Neutrophil (primary cell): Measurements from ENCODE around the gene FGF22.
"Not testable (repeated sequence)": the region's sequence is repeated elsewhere in the genome, so short reads cannot be mapped to it uniquely, and the experiment has no call there.

Source experiments
- H3K27ac ChIP-seq: fragments of 200-600 bp; sonication (generic); 2 replicates; pipeline ENCODE4 v1.5.1; 2016; ENCODE audit warnings: mild to moderate bottlenecking, moderate library complexity
- H3K27me3 ChIP-seq: fragments of 200-600 bp; sonication (generic); 2 replicates; pipeline ENCODE4 v1.6.0; 2016; ENCODE audit warnings: mild to moderate bottlenecking
- H3K36me3 ChIP-seq: fragments of 200-600 bp; sonication (generic); 2 replicates; pipeline ENCODE4 v1.5.1; 2017
- H3K4me1 ChIP-seq, 2 experiments: fragments of 200-600 bp in 1 of 2; sonication (generic) in 1 of 2; 1 replicate in 1 of 2; 2 replicates in 1 of 2; pipeline versions ENCODE4 v1.5.1 to v1.6.1; 2013 to 2016; ENCODE audit warnings: low read depth in 1 of 2, low read length in 1 of 2, mild to moderate bottlenecking in 1 of 2, moderate library complexity in 1 of 2; ENCODE audit not compliant: control insufficient read depth in 1 of 2, insufficient read depth in 1 of 2
- H3K4me3 ChIP-seq, 2 experiments: fragments of 200-600 bp in 1 of 2; sonication (generic) in 1 of 2; 1 replicate in 1 of 2; 2 replicates in 1 of 2; pipeline ENCODE4 v1.5.1; 2013 to 2016; ENCODE audit warnings: low read depth in 1 of 2, low read length in 1 of 2, mild to moderate bottlenecking in 1 of 2, moderate library complexity in 1 of 2
- H3K9me3 ChIP-seq: fragments of 200-600 bp; sonication (generic); 2 replicates; pipeline ENCODE4 v1.5.1; 2016
- TF ChIP-seq, protein P1 (sequence below): fragments of 200-600 bp; sonication (generic); IDR thresholded peaks from 2 replicates; pipeline ENCODE4 v1.5.1; 2016; ENCODE audit warnings: antibody characterized with exemption

The FGF22 gene

DNA sequence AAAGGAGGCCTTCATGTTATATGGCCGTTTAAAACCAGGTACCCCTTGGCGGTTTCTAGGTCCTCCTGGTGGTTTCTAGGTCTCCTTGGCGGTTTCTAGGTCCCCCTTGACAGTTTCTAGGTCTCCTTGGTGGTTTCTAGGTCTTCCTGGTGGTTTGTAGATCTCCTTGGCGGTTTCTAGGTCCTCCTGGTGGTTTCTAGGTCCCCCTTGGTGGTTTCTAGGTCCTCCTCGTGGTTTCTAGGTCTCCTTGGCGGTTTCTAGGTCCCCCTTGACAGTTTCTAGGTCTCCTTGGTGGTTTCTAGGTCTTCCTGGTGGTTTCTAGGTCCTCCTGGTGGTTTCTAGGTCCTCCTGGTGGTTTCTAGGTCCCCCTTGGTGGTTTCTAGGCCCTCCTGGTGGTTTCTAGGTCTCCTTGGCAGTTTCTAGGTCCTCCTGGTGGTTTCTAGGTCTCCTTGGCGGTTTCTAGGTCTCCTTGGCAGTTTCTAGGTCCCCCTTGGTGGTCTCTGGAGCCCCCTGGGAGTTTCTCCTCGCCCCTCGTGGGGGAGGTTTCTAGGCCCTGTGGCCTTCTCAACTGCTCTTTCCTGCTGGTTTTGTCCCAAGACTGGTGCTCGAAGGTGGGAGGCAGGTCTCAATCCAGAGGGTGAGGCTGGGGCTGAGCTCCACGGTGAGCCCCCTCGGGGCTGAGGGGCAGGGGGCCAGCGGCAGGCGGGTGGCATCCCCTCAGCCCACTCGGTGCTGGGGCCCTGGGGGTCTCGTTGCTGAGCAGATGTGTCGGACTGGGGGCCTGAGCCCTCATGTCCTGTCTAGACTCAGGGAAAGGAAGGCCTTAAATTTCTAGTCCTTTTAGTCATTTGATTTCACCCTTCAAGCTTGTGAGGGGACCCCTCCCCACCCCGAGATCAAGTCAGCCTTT, 42.0 kb upstream of the FGF22 start:
- TF ChIP-seq, protein P1, sequence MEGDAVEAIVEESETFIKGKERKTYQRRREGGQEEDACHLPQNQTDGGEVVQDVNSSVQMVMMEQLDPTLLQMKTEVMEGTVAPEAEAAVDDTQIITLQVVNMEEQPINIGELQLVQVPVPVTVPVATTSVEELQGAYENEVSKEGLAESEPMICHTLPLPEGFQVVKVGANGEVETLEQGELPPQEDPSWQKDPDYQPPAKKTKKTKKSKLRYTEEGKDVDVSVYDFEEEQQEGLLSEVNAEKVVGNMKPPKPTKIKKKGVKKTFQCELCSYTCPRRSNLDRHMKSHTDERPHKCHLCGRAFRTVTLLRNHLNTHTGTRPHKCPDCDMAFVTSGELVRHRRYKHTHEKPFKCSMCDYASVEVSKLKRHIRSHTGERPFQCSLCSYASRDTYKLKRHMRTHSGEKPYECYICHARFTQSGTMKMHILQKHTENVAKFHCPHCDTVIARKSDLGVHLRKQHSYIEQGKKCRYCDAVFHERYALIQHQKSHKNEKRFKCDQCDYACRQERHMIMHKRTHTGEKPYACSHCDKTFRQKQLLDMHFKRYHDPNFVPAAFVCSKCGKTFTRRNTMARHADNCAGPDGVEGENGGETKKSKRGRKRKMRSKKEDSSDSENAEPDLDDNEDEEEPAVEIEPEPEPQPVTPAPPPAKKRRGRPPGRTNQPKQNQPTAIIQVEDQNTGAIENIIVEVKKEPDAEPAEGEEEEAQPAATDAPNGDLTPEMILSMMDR: no peak
- H3K9me3 ChIP-seq: no peaks in the 10 kb centered on the region
- H3K27me3 ChIP-seq: peaks cover 44% of the 10 kb centered on the region
- H3K4me1 ChIP-seq: no peaks in the 10 kb centered on the region
- H3K27ac ChIP-seq: no peak overlapping the region
- no peak overlapping the region for H3K4me3 ChIP-seq
- no peaks in the 10 kb centered on the region for H3K36me3 ChIP-seq

- peaks cover 9% of the 10 kb centered on the region for H3K27me3 ChIP-seq
- no peak overlapping the region for H3K4me3 ChIP-seq
- no peaks in the 10 kb centered on the region for H3K9me3 ChIP-seq
- H3K4me1 ChIP-seq: no peaks in the 10 kb centered on the region
- no peaks in the 10 kb centered on the region for H3K36me3 ChIP-seq
- TF ChIP-seq, protein P1: no peak
- no peak overlapping the region for H3K27ac ChIP-seq
Measured at GRCh38 chr19:601310-601709, 38.4 kb upstream of the FGF22 start.

DNA sequence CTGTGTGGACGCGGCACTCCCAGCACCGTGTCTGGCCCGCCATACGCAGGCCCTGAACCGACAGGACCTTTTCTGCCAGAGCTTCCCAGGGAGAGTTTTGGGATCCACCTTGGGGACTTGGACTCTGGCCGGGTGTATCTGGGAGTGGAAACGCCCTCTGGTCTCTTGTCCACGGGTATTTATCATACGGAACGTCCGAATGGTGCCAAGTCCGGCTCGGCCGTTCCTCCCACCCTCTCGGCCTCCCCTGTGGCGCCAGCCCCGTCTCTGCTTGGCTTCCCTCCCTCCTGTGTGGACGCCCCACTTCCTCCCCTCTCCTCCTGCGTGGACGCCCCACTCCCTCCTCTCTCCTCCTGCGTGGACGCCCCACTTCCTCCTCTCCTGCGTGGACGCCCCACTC, 37.9 kb upstream of the FGF22 start:
- Histone ChIP-seq H3K4me1 (no peaks in the 10 kb centered on the region), H3K9me3 (no peaks in the 10 kb centered on the region), H3K27me3 (peaks cover 4% of the 10 kb centered on the region), H3K4me3 (no peak overlapping the region), H3K36me3 (no peaks in the 10 kb centered on the region), H3K27ac (no peak overlapping the region)
- TF ChIP-seq, protein P1: no peak

GRCh38 chr19:602391-603301, 37.0 kb upstream of the FGF22 start:
- no peaks in the 10 kb centered on the region for H3K4me1 ChIP-seq

GRCh38 chr19:603302-603639, 36.4 kb upstream of the FGF22 start:
- not testable (repeated sequence) for H3K27me3 ChIP-seq, H3K27ac ChIP-seq

More at GRCh38 chr19:602391-603301, 37.0 kb upstream of the FGF22 start:
- TF ChIP-seq, protein P1: no peak
- H3K4me3 ChIP-seq: no peak overlapping the region
- no peaks in the 10 kb centered on the region for H3K36me3 ChIP-seq
- H3K27me3 ChIP-seq: no peaks in the 10 kb centered on the region
- no peaks in the 10 kb centered on the region for H3K9me3 ChIP-seq
- no peak overlapping the region for H3K27ac ChIP-seq

DNA sequence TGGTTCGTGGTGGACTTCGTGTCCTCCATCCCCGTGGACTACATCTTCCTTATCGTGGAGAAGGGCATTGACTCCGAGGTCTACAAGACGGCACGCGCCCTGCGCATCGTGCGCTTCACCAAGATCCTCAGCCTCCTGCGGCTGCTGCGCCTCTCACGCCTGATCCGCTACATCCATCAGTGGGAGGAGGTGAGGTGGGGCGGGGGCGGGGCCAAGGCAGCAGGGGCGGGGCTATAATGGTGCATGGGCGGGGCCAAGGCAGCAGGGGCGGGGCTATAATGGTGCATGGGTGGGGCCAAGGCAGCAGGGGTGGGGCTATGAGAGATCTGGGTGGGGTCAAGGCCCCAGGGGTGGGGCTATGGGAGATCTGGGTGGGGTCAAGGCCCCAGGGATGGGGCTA, 35.9 kb upstream of the FGF22 start:
- H3K9me3 ChIP-seq, H3K27me3 ChIP-seq, H3K4me3 ChIP-seq, H3K4me1 ChIP-seq, H3K27ac ChIP-seq, H3K36me3 ChIP-seq: not testable (repeated sequence)

More at GRCh38 chr19:603302-603639, 36.4 kb upstream of the FGF22 start:
- H3K4me1 ChIP-seq, H3K4me3 ChIP-seq, H3K9me3 ChIP-seq, H3K36me3 ChIP-seq: not testable (repeated sequence)
